DOHH2 (cell line): ENCODE results near the gene ZNF429.
"Not testable (repeated sequence)": the region's sequence is repeated elsewhere in the genome, so short reads cannot be mapped to it uniquely, and the experiment has no call there.

Source experiments
- H3F3A ChIP-seq: fragments of 200-600 bp; sonication (generic), shearing (Covaris generic); 2 replicates; pipeline ENCODE4 v1.6.0; 2016; ENCODE audit warnings: antibody characterized with exemption, mild to moderate bottlenecking; ENCODE audit not compliant: control insufficient read depth, insufficient read depth
- H3K27ac ChIP-seq: fragments of 200-600 bp; sonication (generic); 2 replicates; pipeline ENCODE4 v1.5.1; 2014; ENCODE audit warnings: low read depth, mild to moderate bottlenecking, low read length, moderate library complexity
- H3K27me3 ChIP-seq: fragments of 200-600 bp; sonication (generic); 2 replicates; pipeline ENCODE4 v1.6.1; 2014; ENCODE audit warnings: mild to moderate bottlenecking, low read length, mixed read lengths; ENCODE audit not compliant: control insufficient read depth
- H3K36me3 ChIP-seq: fragments of 200-600 bp; sonication (generic); 2 replicates; pipeline ENCODE4 v1.6.1; 2014; ENCODE audit warnings: mild to moderate bottlenecking, low read length, moderate library complexity, mixed read lengths; ENCODE audit not compliant: control insufficient read depth
- H3K4me1 ChIP-seq: fragments of 200-600 bp; sonication (generic); 2 replicates; pipeline ENCODE4 v1.6.1; 2014; ENCODE audit warnings: mild to moderate bottlenecking, low read length, mixed read lengths; ENCODE audit not compliant: control insufficient read depth
- H3K4me2 ChIP-seq: fragments of 200-600 bp; sonication (generic); 2 replicates; pipeline ENCODE4 v1.6.0; 2014; ENCODE audit warnings: mild to moderate bottlenecking, low read length, moderate library complexity
- H3K4me3 ChIP-seq: fragments of 200-600 bp; sonication (generic); 2 replicates; pipeline ENCODE4 v1.5.1; 2014; ENCODE audit warnings: mild to moderate bottlenecking, low read length, mixed read lengths
- H3K79me2 ChIP-seq: fragments of 200-600 bp; sonication (generic); 2 replicates; pipeline ENCODE4 v1.6.1; 2014; ENCODE audit warnings: mild to moderate bottlenecking, low read length, mixed read lengths; ENCODE audit not compliant: control insufficient read depth
- H3K9me2 ChIP-seq: fragments of 200-600 bp; sonication (generic); replicated peaks from 2 replicates; pipeline ENCODE4 v1.6.1; 2014; ENCODE audit warnings: mild to moderate bottlenecking, low read length, mixed read lengths; ENCODE audit not compliant: control insufficient read depth
- H3K9me3 ChIP-seq: fragments of 200-600 bp; sonication (generic); 2 replicates; pipeline ENCODE4 v1.6.1; 2014; ENCODE audit warnings: antibody characterized with exemption, low read length, mixed read lengths; ENCODE audit not compliant: control insufficient read depth, insufficient read depth
- H4K20me1 ChIP-seq: fragments of 200-600 bp; sonication (generic); 2 replicates; pipeline ENCODE4 v1.6.0; 2014; ENCODE audit warnings: low read depth, mild to moderate bottlenecking, antibody characterized with exemption, low read length, moderate library complexity; ENCODE audit not compliant: control insufficient read depth, insufficient read depth
- EZH2phosphoT487 ChIP-seq: fragments of 200-600 bp; sonication (generic); IDR thresholded peaks from 2 replicates; pipeline ENCODE4 v1.6.1; 2017; ENCODE audit warnings: borderline replicate concordance, mild to moderate bottlenecking, antibody characterized with exemption, low read length, moderate library complexity, mixed read lengths
- TF ChIP-seq, protein P1 (sequence below): fragments of 200-600 bp; sonication (generic); IDR thresholded peaks from one replicate; pipeline ENCODE4 v1.5.1; 2014; ENCODE audit warnings: antibody characterized with exemption, mild to moderate bottlenecking, low read depth, low read length; ENCODE audit not compliant: poor library complexity, severe bottlenecking

Gene ZNF429

GRCh38 chr19:21472507-21472906 lies 32.9 kb upstream of the ZNF429 start:
- Histone ChIP-seq H3K4me3 (no peak overlapping the region), H3F3A (no peaks in the 10 kb centered on the region), H3K4me2 (no peak overlapping the region), H3K27me3 (no peaks in the 10 kb centered on the region), H3K4me1 (no peaks in the 10 kb centered on the region), H4K20me1 (no peaks in the 10 kb centered on the region), H3K27ac (no peak overlapping the region), H3K9me2 (no peaks in the 10 kb centered on the region), H3K79me2 (no peaks in the 10 kb centered on the region), H3K9me3 (peaks cover 6% of the 10 kb centered on the region; the same call in 1 of the 2 replicates), H3K36me3 (no peaks in the 10 kb centered on the region)
- TF ChIP-seq, protein P1, sequence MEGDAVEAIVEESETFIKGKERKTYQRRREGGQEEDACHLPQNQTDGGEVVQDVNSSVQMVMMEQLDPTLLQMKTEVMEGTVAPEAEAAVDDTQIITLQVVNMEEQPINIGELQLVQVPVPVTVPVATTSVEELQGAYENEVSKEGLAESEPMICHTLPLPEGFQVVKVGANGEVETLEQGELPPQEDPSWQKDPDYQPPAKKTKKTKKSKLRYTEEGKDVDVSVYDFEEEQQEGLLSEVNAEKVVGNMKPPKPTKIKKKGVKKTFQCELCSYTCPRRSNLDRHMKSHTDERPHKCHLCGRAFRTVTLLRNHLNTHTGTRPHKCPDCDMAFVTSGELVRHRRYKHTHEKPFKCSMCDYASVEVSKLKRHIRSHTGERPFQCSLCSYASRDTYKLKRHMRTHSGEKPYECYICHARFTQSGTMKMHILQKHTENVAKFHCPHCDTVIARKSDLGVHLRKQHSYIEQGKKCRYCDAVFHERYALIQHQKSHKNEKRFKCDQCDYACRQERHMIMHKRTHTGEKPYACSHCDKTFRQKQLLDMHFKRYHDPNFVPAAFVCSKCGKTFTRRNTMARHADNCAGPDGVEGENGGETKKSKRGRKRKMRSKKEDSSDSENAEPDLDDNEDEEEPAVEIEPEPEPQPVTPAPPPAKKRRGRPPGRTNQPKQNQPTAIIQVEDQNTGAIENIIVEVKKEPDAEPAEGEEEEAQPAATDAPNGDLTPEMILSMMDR, result no peak
- no peak for TF ChIP-seq EZH2phosphoT487

DNA sequence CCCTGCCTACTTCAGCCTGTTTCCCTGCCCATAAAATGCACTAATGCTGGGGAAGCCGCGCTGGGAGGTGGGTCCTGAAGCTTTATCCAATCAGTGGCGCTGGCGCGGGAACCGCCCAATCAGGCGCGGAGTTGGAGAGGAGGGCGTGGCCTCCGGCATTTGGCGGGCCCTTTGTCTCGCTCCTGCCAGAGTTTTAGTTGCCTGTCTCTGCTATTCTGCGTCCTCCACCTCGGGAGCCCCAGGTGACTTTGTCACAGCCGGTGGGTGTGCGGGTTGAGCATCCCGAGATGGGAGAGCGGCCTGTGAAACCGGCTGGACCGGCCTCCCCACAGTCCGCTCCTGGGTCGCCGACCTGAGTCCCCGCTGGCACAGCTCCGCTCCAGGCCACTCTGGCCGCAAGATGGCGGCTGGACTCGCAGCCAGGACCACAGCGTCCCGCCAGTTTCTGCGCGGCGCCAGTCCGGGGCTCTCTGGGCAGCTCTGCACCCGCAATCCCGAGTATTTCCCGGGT lies 30.7 kb upstream of the ZNF429 start:
- Histone ChIP-seq H3F3A (no peaks in the 10 kb centered on the region), H3K4me1 (no peaks in the 10 kb centered on the region), H3K79me2 (no peaks in the 10 kb centered on the region), H3K4me3 (no peak overlapping the region), H3K27me3 (no peaks in the 10 kb centered on the region), H3K36me3 (no peaks in the 10 kb centered on the region), H3K9me3 (peaks cover 6% of the 10 kb centered on the region; the same call in 1 of the 2 replicates), H3K9me2 (no peaks in the 10 kb centered on the region), H3K27ac (no peak overlapping the region), H4K20me1 (no peaks in the 10 kb centered on the region), H3K4me2 (no peak overlapping the region)
- TF ChIP-seq, protein P1, result no peak
- TF ChIP-seq EZH2phosphoT487, result no peak

DNA sequence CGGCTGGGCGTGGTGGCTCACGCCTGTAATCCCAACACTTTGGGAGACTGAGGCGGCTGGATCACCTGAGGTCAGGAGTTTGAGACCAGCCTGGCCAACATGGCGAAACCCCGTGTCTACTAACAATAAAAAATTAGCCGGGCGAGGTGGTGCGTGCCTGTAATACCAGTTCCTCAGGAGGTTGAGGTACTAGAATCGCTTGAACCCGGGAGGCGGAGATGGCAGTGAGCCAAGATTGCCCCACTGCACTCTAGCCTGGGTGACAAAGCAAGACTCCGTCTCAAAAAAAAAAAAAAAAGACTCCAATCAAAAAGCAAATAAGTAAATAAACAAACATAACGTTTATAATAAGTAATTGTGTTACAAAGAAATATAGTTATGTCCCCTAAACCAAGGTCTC lies 23.0 kb upstream of the ZNF429 start:
- not testable (repeated sequence) for H3K4me3 ChIP-seq, H3K4me2 ChIP-seq, H3K9me3 ChIP-seq, H3K4me1 ChIP-seq, H4K20me1 ChIP-seq, H3K36me3 ChIP-seq, H3F3A ChIP-seq, H3K79me2 ChIP-seq, H3K9me2 ChIP-seq, H3K27ac ChIP-seq, H3K27me3 ChIP-seq

- Histone ChIP-seq H3K9me2 (no peaks in the 10 kb centered on the region), H3K79me2 (no peaks in the 10 kb centered on the region), H3F3A (no peaks in the 10 kb centered on the region), H3K4me1 (no peaks in the 10 kb centered on the region), H3K36me3 (no peaks in the 10 kb centered on the region), H3K27ac (no peak overlapping the region), H4K20me1 (no peaks in the 10 kb centered on the region), H3K9me3 (peaks cover 10% of the 10 kb centered on the region; the same call in 1 of the 2 replicates), H3K4me3 (no peak overlapping the region), H3K27me3 (no peaks in the 10 kb centered on the region), H3K4me2 (no peak overlapping the region)
- TF ChIP-seq EZH2phosphoT487, result no peak
- TF ChIP-seq, protein P1, result peak; percentile 91
Observed at GRCh38 chr19:21482863-21483276, 22.5 kb upstream of the ZNF429 start.
